Central memory CD4-positive, alpha-beta T cell (primary cell): ENCODE data around the gene ABHD8.
"Not testable (repeated sequence)": the region's sequence is repeated elsewhere in the genome, so short reads cannot be mapped to it uniquely, and the experiment has no call there.

Experiments
- DNase-seq: peaks from one replicate; pipeline ENCODE4 v3.0.0; 2022

The ABHD8 gene

DNA sequence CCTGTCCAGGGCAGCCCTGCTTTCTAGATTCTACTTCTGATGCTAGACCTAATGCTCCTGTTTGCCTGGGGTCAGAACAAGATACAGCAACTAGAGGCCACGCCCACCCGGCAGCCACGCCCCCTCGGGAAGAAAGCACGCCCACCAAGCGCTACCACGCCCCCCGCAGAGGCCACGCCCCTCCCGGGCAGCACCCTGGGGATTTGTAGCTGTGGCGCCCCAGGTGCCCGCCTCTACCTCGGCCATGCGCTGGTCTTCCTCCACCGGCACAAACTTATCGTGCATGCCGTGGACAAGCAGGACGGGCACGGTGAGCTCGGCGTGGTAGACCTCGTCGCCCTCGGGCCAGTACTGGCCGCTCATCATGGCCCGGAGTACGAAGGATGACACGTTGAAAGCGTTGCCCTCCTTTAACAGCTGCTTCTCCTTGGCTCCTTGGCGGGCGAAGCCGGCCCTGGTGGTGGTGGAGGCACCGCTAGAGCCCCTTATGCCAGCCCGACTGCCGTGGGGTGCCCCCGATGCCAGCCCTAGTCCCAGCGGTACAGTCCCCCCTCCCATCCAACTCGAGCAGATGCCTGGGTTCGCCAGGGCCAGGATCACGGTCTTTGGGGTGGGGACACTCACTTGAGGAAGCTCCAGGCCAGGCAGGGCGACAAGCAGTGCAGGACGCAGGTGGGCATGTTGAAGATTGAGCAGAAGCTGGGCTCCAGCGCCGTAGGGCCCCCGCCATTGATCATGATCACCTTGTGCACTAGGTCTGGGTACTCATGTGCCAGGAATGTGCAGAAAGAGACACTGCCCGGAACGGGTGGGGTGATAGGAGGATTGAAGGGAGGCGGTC lies 9.0 kb downstream of the ABHD8 start:
- peak; percentile 36 for DNase-seq

DNA sequence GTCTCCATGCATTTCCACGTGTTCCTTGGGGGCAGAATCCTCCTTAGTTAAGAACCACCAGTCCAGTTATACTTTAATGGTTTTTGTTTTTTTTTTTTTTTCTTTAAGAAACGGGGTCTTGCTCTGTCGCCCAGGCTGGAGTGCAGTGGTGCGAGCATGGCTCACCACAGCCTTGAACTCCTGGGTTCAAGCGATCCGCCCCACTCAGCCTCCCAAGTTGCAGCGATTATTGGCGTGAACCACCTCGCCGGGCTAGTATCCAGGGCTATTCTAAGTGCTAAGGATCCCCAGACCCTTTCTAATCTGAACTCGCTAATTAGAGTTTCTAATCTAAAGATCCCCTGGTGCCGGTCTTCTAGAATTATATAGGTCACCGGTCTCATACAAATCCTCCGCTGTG lies 9.6 kb downstream of the ABHD8 start:
- DNase-seq, result no peak

DNA sequence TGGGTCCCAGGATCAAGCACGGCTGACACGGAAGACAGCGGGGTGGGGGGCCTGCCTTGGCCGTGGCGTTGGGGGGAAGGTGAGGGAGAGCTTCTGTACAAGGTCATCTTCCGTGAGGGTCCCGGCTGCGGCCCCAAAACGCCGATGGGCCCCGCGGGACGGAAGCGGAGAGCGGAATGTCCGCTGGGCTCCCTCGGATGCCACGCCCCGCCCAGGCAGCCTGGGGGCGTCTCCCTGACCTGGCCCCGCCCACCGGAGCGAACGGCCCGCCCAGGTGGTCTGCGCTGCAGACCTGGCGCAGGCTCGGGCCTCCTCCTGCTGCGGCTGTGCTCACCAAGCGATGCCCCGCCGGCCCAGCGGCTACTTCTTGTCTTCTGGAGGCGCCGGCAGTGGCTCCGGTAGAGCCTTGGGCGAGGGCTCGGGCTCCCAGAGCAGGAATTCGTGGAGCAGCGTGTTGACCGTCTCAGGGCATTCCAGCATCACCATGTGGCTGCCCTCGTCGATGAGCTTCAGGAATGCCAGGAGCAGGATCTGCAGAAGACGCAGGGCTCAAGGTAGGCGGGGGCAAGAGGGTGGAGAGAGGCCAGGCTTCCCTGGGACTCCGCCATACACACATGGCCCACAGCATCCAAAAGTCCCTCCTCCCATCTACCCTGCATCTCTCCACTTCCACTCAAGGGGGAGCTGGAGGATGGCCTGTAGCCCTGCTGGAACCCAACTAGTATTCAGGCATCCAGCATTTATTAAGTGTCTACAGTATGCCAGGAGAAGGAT lies 10.7 kb downstream of the ABHD8 start:
- DNase-seq, result peak; percentile 76

DNA sequence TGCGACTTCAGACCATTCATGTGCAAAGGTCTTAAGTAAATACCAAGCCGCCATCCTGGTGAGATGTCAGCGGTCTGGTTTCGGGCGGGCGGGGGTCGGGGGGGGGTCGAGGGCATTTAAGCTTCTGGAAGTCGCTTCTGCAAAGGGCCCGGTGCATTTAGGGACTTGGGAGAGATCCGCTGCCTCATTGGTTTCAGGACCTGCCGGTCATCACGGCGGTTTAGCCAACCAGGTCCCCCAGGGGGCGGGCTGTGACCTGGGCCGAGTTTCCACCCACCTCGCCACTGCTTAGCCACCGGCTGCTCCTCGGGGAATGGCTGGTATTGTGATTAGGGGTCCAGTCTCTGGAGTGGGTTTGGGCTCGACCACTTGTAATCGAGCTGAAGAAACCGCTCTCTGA lies 13.7 kb downstream of the ABHD8 start:
- no peak for DNase-seq

DNA sequence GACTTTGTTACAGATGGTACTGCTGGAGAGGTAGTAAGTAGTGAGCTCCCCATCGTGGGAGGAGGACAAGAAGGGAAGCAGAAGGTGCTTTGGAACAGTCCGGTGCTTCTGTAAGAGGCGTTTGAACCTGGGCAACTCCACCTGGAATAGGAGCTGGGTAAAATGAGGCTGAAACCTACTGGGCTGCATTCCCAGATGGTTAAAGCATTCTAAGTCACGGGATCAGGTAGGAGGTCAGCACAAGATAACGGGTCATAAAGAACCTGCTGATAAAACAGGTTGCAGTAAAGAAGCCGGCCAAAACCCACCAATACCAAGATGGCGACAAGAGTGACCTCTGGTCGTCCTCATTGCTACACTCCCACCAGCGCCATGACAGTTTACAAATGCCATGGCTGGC lies 16.5 kb downstream of the ABHD8 start:
- no peak for DNase-seq

DNA sequence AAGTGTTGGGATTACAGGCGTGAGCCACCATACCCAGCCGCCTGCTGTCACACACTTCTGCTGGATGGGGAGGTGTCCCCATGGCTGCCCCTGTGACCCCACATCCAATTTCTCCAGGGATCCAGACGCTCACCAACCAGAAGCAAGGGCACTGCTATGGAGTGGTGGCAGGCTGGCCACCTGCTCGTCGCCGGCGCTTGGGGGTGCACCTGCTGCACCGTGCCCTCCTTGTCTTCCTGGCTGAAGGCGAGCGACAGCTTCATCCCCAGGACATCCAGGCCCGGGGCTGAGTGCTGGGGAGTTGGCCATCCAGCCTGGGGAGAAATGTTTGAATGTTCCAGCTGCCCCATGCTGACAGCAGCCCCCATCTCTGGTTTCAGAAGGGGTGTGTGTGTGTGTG lies 17.0 kb downstream of the ABHD8 start:
- no peak for DNase-seq

DNA sequence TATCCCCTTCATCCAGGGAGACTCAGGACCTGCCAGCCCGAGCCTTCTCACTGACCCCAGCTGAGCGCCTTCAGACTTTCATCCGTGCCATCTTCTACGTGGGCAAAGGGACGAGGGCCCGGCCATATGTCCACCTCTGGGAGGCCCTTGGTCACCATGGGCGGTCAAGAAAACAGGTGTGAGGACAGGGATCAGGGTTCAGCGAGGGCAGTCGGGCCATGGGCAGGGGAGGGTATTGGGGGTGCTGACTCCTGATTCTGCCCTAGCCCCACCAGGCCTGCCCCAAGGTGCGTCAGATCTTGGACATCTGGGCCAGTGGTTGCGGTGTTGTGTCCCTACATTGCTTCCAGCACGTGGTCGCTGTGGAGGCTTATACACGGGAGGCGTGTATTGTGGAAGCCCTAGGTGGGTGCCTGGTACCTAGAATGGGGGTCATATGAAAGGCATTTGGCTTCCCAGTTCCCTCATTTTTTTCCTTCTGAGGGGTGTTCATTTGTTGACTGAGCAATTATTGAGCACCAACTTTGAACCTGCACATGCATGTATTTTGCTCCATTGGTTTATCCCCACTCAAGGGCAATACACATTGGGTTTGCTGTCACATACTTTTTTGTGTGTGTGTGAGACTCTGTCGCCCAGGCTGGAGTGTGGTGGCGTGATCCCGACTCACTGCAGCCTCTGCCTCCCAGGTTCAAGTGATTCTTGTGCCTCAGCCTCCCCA lies 17.6 kb downstream of the ABHD8 start:
- no peak for DNase-seq

DNA sequence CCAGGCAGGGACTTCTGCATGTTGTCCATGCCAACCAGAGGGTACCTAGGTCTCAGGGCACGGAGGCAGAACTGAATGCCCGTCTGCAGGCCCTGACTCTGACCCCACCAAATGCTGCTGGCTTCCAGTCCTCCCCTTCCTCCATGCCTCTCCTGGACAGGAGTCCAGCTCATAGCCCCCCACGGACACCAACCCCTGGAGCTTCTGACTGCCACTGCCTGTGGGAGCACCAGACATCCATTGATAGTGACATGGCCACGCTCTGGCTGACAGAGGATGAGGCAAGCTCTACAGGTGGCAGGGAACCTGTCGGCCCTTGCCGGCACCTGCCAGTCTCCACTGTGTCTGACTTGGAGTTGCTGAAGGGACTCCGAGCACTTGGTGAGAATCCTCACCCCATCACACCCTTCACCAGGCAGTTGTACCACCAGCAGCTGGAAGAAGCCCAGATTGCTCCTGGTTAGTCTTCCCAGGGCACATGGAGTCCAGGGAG lies 19.7 kb downstream of the ABHD8 start:
- no peak for DNase-seq

DNA sequence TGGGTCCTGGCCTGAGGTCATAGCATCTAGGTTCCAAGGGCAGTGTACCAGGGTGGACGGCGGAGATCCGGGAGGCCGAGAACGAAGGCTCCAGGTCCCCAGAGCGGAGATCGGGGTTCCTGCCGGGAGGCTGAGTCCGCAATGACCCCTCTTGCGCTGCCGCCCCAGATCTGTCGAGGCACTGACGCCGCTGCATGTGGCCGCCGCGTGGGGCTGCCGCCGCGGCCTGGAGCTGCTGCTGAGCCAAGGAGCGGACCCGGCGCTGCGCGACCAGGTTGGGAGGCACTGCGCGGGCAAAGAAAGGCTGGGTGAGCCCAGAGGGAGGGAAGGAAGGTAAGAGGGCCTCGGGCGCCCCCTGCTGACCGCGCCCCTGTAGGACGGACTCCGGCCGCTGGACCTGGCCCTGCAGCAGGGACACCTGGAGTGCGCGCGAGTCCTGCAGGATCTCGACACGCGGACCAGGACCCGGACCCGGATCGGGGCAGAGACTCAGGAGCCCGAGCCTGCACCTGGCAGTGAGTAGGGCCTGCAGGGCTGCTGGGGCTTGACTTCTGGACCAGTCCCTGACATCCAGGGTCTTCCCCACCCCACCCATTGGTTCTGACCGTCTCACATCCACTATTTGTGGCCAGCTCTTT lies 20.6 kb downstream of the ABHD8 start:
- DNase-seq, result peak; percentile 72

DNA sequence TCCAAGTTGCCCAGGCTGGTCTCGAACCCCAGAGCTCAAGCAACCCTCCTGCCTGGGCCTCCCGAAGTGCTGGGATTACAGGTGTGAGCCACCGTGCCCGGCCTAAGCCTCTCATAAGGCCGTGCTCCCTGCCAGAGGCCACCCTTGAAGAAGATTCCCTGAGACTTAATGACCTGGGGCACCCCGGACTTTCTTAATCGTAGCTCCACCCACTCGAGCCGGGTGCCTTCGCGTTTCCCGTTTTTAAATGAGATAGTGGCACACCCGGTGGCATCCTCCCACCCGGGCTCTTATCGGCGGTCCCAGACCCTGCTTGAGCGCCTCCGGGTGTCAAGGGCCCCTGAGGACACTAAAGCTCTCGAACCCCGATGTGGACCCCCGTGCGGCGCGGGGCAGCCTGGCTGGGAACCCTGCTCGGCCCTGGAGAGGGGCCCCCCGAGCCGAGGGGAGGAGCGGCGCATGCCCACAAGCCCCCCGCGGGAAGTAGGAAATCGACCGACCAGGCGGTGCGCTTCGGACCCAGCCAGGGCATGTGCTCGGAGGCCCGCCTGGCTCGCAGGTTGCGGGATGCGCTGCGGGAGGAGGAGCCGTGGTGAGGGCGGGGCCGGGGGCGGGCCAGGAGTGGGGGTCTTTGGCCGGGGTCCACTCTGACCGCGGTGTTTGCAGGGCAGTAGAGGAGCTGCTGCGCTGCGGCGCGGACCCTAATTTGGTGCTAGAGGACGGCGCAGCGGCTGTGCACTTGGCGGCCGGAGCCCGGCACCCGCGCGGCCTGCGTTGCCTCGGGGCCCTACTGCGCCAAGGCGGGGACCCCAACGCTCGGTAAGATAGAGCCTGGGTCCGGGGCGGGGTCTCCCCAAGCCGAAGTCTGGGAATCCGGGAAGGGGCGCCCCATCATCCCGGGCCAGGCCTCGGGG lies 21.6 kb downstream of the ABHD8 start, which contains the start of gene ANKLE1:
TSS of gene ANKLE1 (plus strand) at position 511 of the 914 bp plus-strand sequence. CDS start at position 531, 20 bp downstream.
- no peak for DNase-seq

DNA sequence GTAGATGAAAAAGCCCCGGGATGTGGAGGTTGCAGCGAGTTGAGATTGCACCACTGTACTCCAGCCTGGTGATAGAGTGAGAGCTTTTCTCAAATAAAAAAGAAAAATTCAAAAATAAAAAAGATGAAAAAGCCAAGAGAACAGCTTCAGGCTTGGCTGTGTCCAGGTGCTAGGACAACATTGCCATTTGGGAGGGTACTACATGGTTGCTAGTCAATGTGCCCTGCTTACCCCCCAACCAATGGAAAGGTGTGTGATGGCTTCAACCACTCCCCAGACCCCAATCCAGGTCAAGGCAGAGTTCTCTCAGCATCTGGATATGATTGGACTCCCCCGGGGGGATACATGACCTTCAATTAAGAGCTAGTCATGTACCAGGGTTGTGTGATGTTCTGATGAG lies 23.8 kb downstream of the ABHD8 start:
- no peak for DNase-seq

DNA sequence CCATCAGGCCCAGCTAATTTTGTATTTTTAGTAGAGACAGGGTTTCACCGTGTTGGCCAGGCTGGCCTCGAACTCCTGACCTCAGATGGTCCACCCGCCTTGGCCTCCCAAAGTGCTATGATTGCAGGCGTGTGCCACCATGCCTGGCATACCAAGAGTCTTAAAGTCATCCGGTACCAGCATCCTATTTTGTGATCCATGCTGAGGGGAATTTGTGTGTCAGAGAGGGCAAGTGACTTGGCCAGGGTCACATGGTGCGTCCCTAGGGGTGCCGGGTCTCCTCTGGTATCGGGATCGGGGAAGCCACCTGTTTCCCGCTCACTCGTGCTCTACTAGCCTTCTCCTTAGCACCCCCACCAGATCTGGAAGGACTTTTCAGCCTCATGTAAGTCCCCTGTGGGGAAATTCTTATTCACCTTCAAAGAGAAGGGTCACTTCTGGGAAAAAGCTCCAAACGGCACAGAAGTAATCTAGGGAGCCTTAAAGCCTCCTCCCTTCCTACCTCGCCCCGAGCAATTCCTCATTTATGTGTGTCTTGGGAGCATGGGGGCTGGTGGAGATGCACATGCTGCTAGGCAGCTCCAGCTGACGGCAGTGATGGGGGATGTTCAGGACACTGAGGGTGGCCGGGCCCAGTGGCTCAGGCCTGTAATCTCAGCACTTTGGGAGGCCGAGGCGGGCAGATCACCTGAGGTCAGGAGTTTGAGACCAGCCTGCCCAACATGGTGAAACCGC lies 27.6 kb downstream of the ABHD8 start:
- no peak for DNase-seq

DNA sequence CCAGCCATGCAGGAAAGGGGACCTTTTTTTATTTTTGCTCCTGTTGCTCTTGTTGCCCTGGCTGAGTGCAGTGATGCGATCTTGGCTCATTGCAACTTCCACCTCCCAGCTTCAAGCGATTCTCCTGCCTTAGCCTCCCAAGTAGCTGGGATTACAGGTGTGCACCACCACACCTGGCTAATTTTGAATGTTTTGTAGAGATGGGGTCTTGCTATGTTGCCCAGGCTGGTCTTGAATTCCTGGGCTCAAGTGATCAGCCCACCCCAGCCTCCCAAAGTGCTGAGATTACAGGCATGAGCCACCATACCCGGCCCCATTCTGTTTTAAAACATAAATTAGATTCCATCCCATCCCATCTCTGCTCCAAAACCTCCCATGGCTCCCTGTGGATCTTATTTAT lies 28.3 kb downstream of the ABHD8 start:
- not testable (repeated sequence) for DNase-seq

DNA sequence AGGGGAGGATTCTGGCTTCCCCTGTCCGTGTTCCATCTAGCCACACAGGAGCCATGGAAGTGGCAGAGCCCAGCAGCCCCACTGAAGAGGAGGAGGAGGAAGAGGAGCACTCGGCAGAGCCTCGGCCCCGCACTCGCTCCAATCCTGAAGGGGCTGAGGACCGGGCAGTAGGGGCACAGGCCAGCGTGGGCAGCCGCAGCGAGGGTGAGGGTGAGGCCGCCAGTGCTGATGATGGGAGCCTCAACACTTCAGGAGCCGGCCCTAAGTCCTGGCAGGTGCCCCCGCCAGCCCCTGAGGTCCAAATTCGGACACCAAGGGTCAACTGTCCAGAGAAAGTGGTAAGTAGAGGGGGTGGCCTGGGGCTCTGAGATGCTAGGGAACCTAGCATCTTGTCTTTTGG lies 34.5 kb downstream of the ABHD8 start:
- DNase-seq, result no peak

DNA sequence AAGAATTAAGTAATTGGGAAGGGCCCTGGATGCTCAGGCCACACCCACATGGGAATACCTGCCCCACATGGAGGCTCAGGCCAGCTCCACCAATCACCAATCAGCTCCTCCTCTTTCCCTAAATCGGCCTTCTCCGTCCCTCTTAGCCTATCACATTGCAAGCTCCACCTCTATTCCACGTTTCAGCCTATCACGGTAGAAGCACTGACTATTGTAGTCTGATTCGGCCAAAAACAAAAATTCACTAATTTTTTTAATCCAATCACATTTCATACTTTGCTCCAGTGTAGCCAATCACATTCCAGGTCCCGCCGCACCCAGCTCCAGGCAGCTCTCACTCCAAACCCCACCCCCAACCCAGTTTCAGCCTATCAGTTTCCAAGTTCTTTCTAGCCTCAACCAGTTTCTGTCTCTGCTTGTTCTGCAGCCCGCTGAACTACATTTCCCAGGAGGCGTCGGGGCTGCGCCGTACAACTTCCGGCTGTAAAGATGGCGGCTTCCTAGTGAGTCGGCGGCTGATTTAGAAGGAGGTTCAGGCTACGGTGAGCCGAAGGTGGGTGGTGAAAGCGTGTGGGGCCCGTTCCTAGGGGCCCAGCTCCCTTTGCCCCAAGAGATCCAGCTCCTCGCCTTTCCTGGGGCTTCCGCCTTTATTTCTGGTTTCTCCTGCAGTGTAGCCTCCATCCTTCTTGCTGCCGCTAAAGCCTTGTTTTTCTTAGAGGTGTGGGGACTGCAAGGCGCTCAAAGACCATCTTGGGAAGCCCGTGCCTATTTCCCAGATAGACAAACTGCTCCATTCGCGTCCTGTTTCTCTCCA lies 36.0 kb downstream of the ABHD8 start, which contains the start of gene BABAM1:
TSS of gene BABAM1 (plus strand) at position 469 of the 814 bp plus-strand sequence. CDS start 1,364 bp downstream, outside the sequence.
- DNase-seq, result peak; percentile 99

DNA sequence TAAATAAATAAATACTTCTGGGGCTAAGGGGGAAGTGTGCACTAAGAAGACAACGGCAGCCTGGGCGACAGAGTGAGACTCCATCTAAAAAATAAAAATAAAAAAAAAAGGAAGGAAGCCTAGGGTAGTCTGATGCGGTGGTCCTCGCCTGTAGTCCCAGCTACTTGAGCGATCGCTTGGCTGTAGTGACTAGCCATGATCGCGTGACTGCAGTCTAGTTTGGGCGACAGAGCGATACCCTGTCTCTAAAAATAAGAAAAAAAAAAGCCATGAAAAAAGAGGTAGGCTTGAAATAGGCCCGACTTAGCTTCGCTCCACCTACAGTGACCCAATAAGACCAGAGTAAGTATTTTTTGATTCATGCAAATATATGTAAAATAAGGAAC lies 36.6 kb downstream of the ABHD8 start:
- no peak for DNase-seq

DNA sequence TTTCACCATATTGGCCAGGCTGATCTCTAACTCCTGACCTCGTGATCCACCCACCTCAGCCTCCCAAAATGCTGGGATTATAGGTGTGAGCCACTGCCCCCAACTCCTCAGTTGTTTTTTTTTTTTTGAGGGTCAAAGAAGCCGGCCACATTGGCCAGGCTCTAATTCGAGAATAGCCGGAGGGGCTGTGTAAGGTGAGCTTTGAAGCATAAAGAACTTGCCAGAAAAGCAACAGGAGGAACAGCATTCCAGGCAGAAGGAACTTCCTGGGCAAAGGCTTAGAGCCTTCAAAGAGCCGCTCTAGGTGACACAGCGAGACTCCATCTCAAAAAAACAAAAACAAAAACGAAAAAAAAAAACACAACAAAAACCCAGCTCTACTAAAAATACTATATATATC lies 37.2 kb downstream of the ABHD8 start:
- no peak for DNase-seq

DNA sequence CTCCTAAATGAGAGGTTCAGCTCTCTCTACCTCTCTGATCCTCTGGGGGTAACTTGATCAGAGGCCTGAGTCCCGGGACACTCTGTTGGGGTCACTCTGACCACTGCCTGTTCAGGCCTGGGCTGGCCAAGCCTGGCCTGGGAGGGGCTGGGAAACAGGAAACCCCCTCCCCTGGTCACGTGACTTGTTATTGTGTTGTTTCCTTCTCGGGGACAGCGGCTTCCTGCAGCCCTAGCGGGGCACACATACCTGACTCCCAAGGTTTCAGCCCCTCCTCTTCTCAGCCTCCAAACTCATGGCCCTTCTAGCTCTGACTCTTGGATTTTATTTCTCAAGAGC lies 38.6 kb downstream of the ABHD8 start, which contains the start of gene USHBP1:
TSS of gene USHBP1 (minus strand) at position 105 of the 339 bp plus-strand sequence. CDS start 446 bp downstream, outside the sequence.
- no peak for DNase-seq
